Heart left ventricle (tissue), 13 donors: Measurements from ENCODE around the gene ARPP21.

Experiments used
- CTCF ChIP-seq, 12 donors: fragments of 200-600 bp; sonication (generic) in 4 of 12; IDR thresholded peaks; one replicate each; pipeline versions ENCODE4 v1.5.0 to v1.8.0; 2018 to 2022; ENCODE audit warnings: antibody characterized with exemption in 12 of 12, mild to moderate bottlenecking in 5 of 12
- POLR2A ChIP-seq, 2 donors: fragments of 450-650 bp; IDR thresholded peaks; one replicate each; pipeline ENCODE4 v1.6.1; 2017; ENCODE audit warnings: antibody characterized with exemption in 2 of 2, mild to moderate bottlenecking in 2 of 2, moderate library complexity in 2 of 2
- donor health status: ischemic (EF 13 %, LVEDD 7.1; RV severe dilation, severe dysfunction).
- donor health status: DM: no; HTN: yes; CAD: no.
- donor health status: DM: no; HTN: no; CAD: no.
- donor health status: ischemic (EF 25% LVEDD 6.9; RV normal size, moderate dysfunction).
- donor health status: ischemic (EF 25% LVEDD 5.7; RV mildly dilated, moderate dysfunction).
- donor health status: ischemic (EF 35%, LVEDD 5.7; RV mildly dilated, moderate dysfunction).
- donor health status: nonischemic (EF 11% LVEDD 7.7; RV severe dilation, severe dysfunction).
- donor health status: DM: yes; HTN: yes; CAD: no.
- donor health status: PGD.
- donor health status: ischemic (EF 29% LVEDD 5.4; RV normal size, mild dysfunction).
- donor health status: nonischemic (EF 23%, LVEDD 6.1; RV moderate dilation, normal function).

GRCh38 chr3:35760146-35760545, 120.8 kb downstream of the ARPP21 start:
- TF ChIP-seq CTCF (IDR thresholded peaks at IDR 0.05) (no peak), POLR2A (IDR thresholded peaks at IDR 0.05) (no peak)
